Fibroblast of upper back skin (primary cell): ENCODE data around the gene RARG.
A peak's percentile ranks its signal among the peaks of the same experiment; 100 is the strongest.

ENCODE experiments used
- DNase-seq: peaks from one replicate; pipeline ENCODE4 v3.0.0-alpha.2; 2013

RARG gene

DNA sequence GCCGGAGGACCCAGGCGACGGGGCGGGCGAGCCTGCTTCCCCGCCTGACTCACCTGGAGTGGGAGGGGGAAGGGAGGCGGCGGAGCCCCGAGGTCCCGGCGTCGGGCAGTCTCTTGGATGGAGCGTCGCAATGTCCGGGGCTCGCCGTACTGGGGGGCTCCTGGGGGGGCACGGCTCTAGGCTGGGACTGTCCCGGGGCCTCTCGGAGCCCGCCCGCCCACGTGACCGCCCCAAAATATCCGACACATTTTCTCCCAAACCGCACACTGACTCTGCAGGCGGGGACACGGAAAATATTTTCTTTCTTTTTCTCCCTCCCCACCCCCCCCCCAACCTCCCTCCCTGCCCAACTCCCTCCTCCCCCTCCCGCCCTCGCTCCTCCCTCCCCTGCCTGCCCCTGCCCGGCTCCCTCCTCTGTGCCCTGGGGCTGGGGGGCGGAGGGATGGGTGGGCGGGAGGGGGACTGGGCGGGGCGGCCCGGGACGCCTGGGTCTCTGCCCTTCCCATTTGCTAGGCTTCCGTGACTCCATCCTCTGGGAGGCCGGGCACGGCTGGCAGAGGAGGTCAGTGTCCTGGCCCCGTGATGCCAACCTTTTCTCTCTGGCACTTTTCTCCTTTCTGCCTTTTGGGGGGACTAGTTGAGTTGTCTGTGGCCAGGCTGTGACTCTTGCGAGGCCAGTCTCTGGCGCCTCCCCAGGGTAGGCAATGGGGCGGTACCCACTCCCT, at the start of gene RARG:
TSS of gene RARG (minus strand) at position 289 of the 725 bp plus-strand sequence. CDS start 4,664 bp downstream, outside the sequence.
- DNase-seq: peak; percentile 61

DNA sequence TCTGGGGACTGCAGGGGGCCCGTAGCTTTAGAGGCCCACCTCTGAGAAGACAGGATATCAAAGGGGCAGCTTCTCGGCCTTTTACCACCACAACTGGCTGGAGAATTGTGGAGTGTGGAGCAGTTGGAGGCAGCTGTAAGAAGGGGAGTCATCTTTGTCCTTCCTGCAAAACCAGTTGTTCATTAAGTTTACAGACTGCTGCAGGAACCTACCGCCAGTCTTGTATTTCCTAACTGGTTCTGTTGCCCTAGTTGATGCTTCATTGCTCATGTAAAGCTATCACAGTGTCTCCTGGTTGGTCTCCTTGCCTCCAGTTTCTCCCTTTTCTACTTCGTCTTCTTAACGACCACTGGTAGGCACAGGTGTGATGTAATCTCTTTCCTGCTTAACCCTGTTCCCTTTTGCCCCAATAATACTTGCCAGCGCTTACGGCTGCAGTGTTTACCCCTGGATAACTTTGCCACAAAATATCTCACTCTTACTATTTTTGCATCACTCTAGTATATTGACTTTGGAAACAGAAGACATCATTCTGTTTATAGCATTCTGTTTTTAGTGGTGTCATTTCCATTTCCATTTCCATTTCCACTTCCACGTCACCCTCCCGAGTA, 48.0 kb upstream of the RARG start:
- no peak for DNase-seq

DNA sequence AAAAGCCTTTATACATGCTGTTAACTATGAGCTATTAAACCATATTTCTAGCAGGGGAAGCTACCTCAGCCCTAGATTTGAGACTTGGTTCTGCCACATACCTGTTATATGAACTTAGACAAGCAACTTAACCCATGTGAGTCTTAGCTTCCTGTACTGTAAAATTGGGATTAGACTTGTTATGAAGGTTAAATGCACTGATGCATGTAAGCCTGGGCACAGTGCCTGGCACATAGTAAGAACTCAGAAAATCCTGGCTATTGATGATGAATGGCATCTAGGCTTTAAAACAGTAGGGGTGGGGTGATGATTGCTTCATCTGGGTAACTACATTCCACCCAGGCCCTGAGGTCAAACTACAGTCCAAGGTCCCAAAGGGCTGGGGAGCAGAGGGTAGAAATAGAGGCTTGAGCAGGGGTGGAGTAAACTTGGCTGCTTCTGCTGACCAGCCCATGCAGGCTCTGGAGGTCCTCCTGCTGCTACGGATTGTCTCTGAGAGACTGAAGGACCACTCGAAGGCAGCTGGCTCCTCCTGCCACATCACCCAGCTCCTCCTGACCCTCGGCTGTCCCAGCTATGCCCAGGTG, 47.4 kb upstream of the RARG start:
- DNase-seq: no peak

DNA sequence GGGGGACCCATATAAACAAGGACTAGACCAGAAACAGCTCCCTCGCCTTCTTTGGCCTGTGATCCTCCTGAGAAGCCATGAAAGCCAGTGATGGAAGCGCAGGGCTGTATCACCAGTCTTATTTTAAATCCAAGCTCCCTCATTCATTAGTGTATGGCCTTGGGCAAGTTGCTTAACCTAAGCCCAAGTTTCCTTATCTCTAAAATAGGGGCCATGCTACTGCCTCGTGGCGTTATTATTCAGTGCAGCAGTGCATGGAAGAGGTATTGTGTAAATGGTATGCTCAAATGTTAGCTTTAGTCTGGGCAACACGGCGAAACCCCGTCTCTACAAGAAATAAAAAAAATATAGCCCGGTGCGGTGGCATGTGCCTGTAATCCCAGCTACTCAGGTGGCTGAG, 46.0 kb upstream of the RARG start:
- DNase-seq: no peak

DNA sequence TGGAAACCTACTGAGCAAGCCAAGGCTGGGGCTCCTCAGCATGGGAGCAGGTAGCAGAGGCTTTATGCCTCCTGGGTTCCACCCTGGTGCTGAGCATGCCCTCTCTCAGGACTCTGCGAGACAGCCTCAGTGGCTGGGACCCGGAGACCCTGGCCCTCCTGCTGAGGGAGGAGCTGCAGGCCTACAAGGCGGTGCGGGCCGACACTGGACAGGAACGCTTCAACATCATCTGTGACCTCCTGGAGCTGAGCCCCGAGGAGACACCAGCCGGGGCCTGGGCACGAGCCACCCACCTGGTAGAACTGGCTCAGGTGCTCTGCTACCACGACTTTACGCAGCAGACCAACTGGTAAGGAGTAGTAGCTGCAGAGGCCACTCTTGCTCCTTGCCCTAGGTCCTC, 44.5 kb upstream of the RARG start:
- DNase-seq: no peak

DNA sequence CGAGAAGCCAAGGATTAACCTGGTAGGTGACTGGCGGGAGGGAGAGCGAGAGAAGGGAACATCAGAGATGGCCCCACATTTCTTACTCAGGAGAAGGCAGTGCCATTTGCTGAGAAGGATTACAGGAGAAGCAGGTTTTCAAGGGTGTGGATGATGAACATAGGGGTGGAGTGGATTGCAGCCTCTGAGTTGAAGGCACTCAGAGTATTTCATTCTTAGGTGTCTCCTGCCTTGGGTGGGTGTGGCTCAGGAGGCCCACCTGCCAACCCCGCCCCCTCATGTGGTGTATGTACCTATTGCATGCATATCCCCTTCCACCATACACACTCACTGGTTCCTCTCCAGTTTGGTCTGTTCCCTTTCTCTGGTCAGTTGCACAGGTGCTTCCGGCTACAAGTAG, 42.4 kb upstream of the RARG start:
- DNase-seq: no peak

DNA sequence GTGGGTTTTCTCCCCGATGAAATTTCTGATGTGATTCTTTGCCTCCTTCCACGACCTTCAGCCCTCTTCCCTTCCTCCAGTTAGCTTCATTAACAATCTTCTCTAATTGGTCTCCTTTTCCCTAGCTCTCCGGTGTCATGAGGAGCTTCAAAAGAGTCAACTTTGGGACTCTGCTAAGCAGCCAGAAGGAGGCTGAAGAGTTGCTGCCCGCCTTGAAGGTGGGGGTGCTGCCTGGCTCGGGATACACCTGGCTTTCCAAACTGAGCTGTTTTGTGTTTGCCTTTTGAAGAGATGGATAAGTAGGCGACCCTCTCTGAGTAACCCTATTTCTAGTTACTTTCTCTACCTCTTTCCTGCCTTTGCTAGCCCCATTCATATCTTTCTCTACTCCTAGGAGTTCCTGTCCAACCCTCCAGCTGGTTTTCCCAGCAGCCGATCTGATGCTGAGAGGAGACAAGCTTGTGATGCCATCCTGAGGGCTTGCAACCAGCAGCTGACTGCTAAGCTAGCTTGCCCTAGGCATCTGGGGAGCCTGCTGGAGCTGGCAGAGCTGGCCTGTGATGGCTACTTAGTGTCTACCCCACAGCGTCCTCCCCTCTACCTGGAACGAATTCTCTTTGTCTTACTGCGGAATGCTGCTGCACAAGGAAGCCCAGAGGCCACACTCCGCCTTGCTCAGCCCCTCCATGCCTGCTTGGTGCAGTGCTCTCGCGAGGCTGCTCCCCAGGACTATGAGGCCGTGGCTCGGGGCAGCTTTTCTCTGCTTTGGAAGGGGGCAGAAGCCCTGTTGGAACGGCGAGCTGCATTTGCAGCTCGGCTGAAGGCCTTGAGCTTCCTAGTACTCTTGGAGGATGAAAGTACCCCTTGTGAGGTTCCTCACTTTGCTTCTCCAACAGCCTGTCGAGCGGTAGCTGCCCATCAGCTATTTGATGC, 36.9 kb upstream of the RARG start:
- no peak for DNase-seq

DNA sequence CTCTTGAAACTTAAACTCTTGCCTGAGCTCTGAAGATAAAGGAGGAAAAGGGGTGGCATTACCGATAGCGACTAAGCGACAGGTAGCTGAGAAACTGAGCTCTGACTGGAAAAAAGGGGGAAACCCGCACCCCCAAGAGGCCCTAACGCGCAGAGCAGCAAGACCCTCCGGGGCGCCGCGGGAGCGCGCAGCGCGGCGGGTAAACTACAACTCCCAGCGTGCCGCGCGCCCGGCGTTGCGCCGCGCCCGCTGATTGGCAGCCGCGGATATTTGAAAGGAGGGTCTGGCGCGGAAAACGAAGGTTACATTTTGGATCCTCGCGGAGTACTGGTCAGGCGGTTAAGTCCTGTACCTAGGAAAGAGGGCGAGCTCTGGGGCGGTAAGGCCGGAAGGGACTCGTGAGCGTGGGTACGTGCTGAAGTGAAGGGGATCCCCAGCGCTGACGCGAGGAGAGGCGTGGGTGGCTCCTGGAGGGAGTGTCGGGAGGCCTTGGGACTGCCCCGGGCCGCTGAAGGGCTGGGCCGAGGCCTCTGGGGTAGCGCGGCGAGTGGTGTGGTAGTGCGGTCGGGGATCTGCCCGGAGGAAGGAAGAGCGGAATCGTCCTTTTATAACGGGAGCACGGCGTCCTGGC, 36.1 kb upstream of the RARG start, which contains the start of gene ESPL1:
TSS of gene ESPL1 (plus strand) at position 301 of the 631 bp plus-strand sequence. CDS start 468 bp downstream, outside the sequence.
- peak; percentile 67 for DNase-seq

DNA sequence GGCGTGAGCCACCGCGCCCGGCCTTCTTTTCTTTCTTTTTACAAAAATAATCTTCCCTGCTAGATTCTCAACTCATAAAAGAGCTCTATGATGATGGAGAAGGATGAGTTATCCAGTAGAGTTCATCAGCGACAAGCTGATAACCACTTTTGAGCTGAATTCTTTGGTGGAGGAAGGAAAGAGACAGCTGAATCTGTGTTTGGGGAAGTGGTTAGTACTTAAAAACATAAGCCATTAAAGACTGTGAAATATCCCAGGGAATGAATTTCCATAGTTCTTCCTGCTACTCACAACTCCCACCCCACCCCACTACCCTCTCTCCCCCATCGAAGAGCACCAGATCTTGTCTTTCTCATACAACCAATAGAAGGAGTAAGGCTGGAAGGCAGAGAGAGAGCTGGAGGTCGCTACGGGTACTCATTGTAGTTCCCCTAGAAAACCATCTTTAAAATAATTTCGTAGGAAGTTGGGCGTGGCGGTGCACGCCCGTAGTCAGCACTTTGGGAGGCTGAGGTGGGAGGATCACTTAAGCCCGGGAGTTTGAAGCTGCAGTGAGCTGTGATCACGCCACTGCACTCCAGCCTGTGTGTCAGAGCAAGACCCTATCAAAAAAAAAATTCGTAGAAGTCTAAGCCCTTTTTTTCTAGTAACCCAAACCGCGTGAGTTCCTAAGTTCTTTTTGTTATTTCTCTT, 35.4 kb upstream of the RARG start:
- DNase-seq: no peak

DNA sequence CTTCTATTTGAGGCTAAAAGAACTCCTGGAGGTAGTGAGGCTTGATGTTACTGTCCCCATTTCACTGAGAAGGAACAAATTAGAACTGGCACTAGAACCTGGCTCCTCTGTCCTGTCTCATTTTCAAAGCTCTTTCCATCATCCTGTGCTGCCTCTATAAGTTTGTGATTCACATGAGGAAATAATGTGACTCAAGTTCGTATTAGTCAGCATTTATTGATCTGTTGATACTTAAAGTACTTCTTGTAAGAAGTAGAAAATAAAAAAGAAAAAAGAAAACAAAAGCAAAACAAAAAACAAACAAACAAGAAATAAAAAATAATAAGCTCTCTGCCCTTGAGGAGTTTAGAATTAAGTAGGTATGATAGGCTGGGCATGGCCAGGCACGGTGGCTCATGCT, 33.8 kb upstream of the RARG start:
- no peak for DNase-seq

DNA sequence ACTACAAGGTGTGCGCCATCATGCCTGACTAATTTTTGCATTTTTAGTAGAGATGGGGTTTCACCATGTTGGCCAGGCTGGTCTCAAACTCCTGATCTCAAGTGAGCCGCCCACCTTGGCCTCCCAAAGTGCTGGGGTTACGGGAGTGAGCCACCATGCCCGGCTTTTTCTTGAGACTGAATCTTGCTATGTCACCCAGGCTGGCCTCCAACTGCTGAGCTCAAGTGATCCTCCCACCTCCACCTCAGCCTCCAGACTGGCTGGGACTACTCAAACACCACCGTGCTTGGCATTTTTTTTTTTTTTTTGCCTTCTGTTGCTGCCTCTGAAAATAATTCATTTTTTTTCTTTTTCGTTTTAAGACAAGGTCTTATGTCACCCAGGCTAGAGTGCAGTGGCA, 27.9 kb upstream of the RARG start:
- no peak for DNase-seq

DNA sequence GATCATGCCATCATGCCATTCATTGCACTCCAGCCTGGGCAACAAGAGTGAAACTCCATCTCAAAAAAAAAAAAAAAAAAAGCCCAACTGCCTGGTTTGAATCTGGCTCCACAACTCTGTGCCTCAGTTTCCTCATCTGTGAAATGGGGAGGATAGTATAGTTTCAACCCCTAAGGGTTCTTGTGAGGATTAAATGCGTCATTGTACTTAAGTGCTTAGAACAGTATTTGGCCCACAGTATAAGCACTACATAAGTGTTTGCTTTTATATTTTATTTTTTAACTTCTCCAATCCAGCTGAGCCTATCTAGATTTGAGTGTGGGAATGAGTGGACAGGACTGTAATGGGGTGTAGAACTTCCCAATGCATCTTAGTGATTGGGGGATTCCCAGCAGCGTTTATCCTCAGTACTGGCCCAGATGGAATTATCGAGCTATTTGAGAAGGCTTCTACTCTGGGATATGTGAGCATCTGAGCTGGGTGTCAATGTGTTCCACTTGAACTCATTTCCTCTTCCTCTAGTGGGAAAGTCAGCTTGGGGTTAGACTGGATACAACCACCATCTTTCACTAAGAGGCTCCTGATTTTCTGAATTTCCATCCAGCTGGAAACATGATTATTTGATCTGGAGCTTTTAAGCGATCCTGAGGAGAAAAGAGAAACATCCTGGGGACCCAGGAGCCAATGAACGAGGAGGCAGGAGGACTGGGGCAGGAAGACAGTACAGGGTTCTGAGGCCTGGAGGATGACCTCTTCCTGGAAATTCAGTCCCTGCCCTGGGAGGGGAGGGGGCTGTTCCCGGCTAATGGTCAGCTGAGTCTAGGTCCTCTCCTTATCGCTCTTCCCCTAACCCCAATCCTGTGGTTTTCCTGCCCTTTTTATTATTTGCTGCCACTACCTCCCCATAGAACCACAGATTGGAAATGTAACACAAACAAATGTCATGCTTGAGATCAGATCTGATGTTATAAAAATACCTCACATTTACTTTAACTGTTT, 26.8 kb upstream of the RARG start:
- no peak for DNase-seq

DNA sequence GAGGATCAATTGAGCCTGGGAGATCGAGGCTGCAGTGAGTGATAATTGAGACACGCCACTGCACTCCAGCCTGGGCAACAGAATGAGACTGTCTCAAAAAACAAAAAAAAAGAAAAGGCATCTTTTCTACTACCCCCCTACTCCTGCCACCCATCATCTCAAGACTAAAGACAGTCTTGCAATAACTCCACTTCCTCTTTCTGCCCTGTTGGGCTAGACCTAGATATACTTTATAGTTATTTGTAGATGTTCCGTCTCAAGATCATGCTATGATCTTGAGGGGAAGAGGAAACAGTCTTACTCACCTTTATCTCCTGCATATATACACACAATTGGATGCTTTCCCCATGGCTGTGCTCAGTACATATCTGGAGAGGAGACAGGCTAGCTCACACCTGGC, 24.0 kb upstream of the RARG start:
- no peak for DNase-seq

DNA sequence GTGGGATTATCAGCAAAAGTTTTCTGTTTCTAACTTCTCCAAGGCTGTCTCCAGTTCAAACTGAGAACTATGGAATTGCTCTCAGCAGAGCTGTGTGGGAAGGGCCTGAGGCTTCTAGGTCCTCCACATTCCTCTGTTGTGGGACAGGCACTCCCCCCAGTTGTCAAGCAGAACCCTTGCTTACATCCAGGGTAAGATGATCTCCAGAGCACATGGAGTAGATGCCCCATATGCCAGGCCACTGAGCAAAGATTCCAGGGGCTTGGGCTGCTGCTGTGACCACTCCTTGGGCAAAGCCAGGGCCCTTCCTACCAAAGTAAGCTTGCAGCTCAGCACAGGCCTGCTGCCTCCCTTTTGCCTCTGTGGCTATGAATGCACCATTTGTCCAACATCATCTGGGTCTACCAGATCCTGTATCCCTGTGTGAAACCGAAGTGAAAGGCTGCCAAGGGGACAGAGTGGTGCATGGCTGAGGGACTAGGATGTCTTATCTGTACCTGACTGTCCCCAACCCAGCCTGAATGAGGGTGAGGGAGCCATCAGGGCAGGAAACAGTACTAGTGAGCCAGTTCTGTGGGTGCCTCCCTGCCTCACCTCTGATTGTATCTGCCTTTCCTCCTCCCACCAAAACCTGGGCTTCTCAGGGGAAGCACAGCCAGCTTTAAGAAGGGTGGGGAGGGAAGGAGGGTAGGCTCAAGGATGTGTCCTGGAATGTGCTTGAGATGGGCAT, 23.0 kb upstream of the RARG start:
- no peak for DNase-seq

DNA sequence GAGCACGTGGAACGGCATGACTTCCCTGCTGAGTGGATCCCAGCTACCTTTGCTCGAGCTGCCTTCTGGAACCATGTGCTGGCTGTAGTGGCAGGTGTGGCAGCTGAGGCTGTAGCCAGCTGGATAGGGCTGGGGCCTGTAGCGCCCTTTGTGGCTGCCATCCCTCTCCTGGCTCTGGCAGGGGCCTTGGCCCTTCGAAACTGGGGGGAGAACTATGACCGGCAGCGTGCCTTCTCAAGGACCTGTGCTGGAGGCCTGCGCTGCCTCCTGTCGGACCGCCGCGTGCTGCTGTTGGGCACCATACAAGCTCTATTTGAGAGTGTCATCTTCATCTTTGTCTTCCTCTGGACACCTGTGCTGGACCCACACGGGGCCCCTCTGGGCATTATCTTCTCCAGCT, 21.3 kb upstream of the RARG start:
- DNase-seq: no peak

DNA sequence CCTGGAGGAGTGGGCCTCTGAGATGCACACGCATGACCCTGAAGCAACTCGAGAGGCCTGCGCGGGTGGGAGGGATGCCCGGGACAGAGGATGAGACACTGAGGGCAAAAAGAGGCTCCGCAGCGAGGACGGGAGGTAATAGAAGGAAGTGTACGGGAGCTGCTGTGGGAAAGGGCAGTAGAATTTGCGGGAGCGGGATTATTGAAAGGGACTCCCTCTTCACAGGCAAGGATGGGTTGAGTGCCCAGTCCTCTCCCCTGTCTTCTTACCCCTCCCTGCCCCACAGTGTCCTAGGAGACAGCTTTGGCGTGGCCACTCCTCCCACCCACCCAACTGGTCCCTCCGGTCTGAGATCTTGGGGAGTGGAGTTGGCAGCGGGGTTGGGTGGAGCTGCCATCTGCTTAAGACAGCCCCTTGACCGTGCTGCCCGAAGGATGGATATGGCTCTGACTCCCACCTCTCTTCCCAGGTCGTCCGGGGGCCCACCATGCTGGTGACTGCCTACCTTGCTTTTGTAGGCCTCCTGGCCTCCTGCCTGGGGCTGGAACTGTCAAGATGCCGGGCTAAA, 20.4 kb upstream of the RARG start:
- DNase-seq: no peak

DNA sequence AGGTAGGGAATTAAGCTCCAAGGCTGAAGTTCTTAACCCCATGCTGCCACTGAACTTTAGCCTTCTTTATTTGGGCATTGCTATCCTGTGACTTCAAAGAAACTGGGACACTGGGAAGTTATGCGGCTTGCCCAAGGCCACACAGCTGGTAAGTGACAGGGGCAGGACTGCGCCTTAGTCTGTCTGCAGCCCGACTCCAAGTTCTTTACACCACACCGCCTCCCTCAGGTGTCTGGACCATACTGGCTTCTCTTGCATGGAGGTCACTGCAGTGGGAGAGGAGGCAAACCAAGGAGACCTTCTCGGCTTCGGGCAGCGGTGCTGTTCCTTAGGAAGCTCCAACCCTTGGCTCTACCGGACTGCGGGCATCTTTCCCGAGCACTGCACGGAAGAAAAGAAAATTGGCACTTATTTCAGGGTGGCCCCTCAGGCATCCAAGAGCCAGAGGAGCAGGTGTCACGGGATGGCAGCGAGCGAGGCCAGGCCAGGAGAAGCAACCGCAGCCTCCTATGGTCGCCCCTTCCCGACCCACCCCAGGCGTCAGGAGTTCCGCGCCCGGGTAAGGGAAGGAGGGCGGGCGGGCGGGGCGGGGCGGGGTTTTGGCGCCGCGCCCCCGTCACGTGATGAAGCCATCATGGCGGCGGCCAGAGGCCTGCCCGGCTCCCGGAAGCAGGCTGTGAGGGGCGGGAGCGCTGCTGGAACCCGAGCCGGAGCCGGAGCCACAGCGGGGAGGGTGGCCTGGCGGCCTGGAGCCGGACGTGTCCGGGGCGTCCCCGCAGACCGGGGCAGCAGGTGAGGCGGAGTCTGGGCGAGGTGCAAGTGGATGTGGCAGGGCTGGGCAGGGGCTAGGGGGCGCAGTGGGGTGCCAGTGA, 19.7 kb upstream of the RARG start:
- peak; percentile 70 for DNase-seq

DNA sequence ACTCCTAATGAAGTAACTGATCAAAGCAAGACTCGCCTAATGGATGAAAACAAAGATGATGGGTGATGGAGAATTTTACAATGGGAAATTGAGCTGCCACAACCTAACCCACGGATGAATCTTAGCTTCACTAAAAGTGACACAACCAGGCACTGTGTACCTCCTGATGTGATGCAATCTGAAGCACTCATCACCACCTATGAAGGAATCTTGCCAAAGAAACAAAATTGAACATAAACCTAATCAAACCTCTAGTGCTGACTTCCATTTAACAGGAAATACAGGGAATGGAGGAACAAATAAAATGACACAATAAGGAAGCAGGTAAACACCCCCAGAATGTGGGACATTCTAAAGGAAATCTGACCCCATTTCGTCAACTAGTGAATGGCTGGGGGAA, 13.3 kb upstream of the RARG start:
- no peak for DNase-seq

DNA sequence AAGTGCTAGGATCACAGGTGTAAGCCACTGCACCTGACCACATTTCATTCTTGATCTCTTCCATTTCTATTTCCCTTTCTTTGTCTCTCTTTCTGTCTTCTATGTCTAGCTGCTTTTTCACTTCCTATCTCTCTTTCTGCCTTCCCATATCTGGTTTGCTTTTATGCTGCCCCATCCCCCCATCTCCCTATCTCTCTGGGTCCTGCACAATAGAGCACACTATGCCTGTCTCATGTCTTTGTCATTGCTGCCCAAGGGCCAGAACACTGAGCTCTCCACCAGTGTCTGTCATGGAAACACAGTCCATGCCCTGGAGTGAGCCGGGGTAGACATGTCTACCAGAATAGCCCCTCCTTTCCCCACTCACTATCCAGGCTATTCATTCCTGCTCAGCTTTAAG, 12.3 kb upstream of the RARG start:
- DNase-seq: no peak
